T-helper 17 cell (primary cell): ENCODE data around the gene TRIM69. TPM values are rescaled to one million over a fixed set of nuclear protein-coding genes. Genes with fewer than 3 reads are reported as not detected.
A peak's percentile ranks its signal among the peaks of the same experiment; 100 is the strongest.
"Not testable (repeated sequence)": the region's sequence is repeated elsewhere in the genome, so short reads cannot be mapped to it uniquely, and the experiment has no call there.

Experiments used
- ATAC-seq: fragments of 150-1000 bp; cut with Tn5 transposase; 2 replicates; pipeline ENCODE4 v1.10.0; 2021; ENCODE audit warnings: mild to moderate bottlenecking, moderate library complexity
- DNase-seq, 3 donors: peaks; one replicate each; pipeline versions ENCODE4 v3.0.0 to v3.0.0-alpha.2; 2020 to 2021
- H3K9me3 ChIP-seq: one replicate; pipeline ENCODE4 v1.7.0; 2013; ENCODE audit warnings: low read length, mild to moderate bottlenecking; ENCODE audit not compliant: control insufficient read depth, poor library complexity, severe bottlenecking
- H3K27ac Mint-ChIP-seq: one replicate; pipeline ENCODE4 v1.8.0; 2022; ENCODE audit warnings: mild to moderate bottlenecking, moderate library complexity, mixed read lengths
- H3K27me3 Mint-ChIP-seq: one replicate; pipeline ENCODE4 v1.8.0; 2022; ENCODE audit warnings: mixed read lengths
- H3K36me3 Mint-ChIP-seq: one replicate; pipeline ENCODE4 v1.8.0; 2022; ENCODE audit warnings: low read depth, mixed read lengths
- H3K4me1 Mint-ChIP-seq: one replicate; pipeline ENCODE4 v1.8.0; 2022; ENCODE audit warnings: mild to moderate bottlenecking, mixed read lengths
- H3K4me3 Mint-ChIP-seq: one replicate; pipeline ENCODE4 v1.8.0; 2022; ENCODE audit warnings: mild to moderate bottlenecking, moderate library complexity, mixed read lengths
- total RNA-seq, 4 donors: library from RNA in 2 of 4; stranded (reverse) in 2 of 4; gene quantifications; one replicate each; pipeline ENCODE4 v1.2.3 and lab custom pipeline; 2022 to 2026

The TRIM69 gene, protein sequence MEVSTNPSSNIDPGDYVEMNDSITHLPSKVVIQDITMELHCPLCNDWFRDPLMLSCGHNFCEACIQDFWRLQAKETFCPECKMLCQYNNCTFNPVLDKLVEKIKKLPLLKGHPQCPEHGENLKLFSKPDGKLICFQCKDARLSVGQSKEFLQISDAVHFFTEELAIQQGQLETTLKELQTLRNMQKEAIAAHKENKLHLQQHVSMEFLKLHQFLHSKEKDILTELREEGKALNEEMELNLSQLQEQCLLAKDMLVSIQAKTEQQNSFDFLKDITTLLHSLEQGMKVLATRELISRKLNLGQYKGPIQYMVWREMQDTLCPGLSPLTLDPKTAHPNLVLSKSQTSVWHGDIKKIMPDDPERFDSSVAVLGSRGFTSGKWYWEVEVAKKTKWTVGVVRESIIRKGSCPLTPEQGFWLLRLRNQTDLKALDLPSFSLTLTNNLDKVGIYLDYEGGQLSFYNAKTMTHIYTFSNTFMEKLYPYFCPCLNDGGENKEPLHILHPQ
- 10 to 100 TPM; 22.2 to 31.7 TPM for total RNA-seq
- 55.2 to 79.4 reads per million in 2 donors for total RNA-seq (lab: John Stamatoyannopoulos, UW)

DNA sequence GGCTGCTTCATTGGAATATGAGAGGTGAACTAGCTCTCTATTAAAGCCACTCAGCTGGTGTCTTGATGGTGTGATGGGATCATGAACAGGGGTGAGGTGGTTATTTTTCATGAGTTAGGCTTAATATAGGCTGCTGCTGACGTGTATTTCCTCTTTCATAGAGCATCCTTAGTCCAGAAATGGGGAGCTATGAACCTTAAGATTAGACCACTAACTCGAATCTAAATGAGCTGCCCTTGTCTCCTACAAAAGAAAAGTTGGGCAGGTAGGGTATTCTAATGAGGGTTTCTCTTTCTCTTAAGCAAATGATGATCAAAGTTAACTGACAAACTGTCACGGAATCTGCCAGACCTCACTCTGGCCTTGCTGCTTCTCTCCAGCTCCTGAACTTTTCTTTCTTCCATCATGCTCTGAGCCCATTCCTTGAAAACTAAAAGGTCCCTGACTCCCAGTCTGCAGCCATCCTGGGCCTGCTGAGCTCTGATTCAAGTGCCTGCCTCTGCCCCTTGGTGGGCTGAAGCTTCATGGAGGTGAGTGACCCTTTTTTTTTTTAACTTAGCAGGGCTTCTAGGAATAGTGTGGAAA is at the start of gene TRIM69:
TSS of gene TRIM69 (plus strand) at position 348 of the 585 bp plus-strand sequence. CDS start at position 525, 177 bp downstream.
- Mint-ChIP-seq H3K4me3 (peak within 1 kb of the TSS; percentile 92), H3K27ac (peak within 1 kb of the TSS; percentile 97), H3K27me3 (no peaks in the 10 kb centered on the region), H3K36me3 (no peaks in the 10 kb centered on the region), H3K4me1 (peaks cover 37% of the 10 kb centered on the region)
- DNase-seq = no peak
- no peaks in the 10 kb centered on the region for H3K9me3 ChIP-seq
- peak; percentile 55 for ATAC-seq

DNA sequence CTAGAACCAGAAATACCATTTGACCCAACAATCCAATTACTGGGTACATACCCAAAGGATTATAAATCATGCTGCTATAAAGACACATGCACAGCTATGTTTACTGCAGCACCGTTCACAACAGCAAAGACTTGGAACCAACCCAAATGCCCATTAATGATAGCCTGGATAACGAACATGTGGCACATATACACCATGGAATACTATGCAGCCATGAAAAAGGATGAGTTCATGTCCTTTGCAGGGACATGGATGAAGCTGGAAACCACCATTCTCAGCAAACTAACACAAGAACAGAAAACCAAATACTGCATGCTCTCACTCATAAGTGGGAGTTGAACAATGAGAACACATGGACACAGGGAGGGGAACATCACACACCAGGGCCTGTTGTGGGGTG is 47.0 kb upstream of the TRIM69 start:
- H3K4me1 Mint-ChIP-seq, ATAC-seq, H3K27ac Mint-ChIP-seq, H3K27me3 Mint-ChIP-seq, H3K36me3 Mint-ChIP-seq, DNase-seq, H3K4me3 Mint-ChIP-seq, H3K9me3 ChIP-seq: not testable (repeated sequence)

DNA sequence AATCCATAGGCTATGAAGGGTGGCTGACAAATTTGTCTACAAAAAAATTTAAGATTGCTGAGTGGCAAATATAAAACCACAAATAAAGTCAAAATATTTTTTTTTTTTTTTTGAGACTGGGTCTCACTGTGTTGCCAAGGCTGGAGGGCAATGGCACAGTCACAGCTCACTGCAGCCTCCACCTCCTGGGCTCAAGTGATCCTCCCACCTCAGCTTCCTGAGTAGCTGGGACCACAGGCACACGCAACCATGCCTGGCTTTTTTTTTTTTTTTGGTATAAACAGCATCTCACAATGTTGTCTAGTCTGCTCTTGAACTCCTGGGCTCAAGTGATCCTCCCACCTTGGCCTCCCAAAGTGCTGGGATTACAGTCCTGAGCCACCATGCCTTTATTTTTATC is 46.1 kb upstream of the TRIM69 start:
- H3K9me3 ChIP-seq, H3K4me3 Mint-ChIP-seq, H3K27me3 Mint-ChIP-seq, H3K36me3 Mint-ChIP-seq, DNase-seq, H3K27ac Mint-ChIP-seq, H3K4me1 Mint-ChIP-seq: not testable (repeated sequence)
- peak; percentile 66 for ATAC-seq

DNA sequence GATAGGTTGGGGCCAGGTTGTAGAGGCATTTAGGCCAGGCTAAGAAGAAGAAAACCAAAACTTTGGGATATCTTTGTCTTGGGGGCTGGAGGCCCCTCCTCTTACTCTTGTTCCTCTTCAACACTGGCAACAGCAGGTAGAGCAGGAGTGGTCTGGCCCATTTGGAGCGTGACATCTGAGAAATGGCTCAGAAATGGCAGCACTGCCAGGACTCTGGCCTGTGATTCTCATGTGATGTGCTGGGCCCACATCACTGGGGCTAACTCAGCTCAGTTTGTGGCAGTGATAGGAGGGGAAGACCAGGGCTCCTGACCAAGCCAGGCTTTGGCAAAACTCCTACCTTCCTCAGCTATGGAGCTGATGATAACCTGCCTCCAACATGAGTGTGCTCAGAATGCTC is 43.7 kb upstream of the TRIM69 start:
- Mint-ChIP-seq H3K4me3 (no peak overlapping the region), H3K4me1 (peaks cover 11% of the 10 kb centered on the region), H3K27ac (no peak overlapping the region), H3K36me3 (no peaks in the 10 kb centered on the region), H3K27me3 (no peaks in the 10 kb centered on the region)
- H3K9me3 ChIP-seq = no peaks in the 10 kb centered on the region
- ATAC-seq (no peak), DNase-seq (no peak)

DNA sequence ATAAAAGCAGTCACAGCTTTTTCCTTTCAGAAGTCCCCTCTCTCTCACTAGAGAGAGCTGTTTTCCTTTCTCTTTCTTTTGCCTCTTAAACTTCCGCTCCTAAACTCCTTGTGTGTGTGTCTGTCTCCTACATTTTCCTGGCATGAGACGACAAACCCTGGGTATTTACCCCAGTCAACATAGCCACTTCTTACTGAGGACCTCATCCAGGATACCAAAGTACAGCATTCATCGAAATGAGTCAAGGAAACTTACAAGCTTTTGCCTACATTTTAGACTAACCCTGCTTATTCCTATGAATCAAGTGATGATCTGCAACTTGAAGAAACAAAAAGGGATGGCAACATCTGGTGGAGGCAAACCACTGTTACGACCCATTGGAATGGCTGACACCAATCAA is 41.9 kb upstream of the TRIM69 start:
- Mint-ChIP-seq H3K36me3 (no peaks in the 10 kb centered on the region), H3K4me1 (peaks cover 11% of the 10 kb centered on the region), H3K27ac (peak overlapping the region; percentile 86), H3K4me3 (no peak overlapping the region), H3K27me3 (no peaks in the 10 kb centered on the region)
- DNase-seq (no peak), ATAC-seq (no peak)
- H3K9me3 ChIP-seq = no peaks in the 10 kb centered on the region

DNA sequence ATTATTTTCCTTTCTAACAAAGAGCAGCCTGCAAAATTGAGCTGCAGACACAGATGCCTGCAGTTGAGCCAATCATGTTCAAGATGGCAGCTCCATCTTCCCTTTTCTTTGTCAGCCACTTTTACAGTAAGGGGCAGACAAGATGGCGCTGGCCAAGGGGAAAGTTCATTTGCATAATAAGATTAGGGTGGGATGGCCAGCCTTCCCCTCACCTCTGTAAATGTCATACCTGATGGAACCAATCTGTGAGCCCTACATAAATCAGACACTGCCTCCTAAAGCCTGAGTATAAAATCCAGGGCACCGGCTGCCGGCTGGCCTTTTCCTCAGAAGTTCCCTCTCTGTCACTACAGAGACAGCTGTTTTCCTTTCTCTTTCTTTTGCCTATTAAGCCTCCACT is 41.0 kb upstream of the TRIM69 start:
- H3K4me1 Mint-ChIP-seq = peaks cover 11% of the 10 kb centered on the region
- H3K27me3 Mint-ChIP-seq = no peaks in the 10 kb centered on the region
- H3K27ac Mint-ChIP-seq = peak overlapping the region; percentile 86
- DNase-seq = no peak
- H3K9me3 ChIP-seq = no peaks in the 10 kb centered on the region
- H3K36me3 Mint-ChIP-seq = no peaks in the 10 kb centered on the region
- no peak for ATAC-seq
- H3K4me3 Mint-ChIP-seq = no peak overlapping the region

DNA sequence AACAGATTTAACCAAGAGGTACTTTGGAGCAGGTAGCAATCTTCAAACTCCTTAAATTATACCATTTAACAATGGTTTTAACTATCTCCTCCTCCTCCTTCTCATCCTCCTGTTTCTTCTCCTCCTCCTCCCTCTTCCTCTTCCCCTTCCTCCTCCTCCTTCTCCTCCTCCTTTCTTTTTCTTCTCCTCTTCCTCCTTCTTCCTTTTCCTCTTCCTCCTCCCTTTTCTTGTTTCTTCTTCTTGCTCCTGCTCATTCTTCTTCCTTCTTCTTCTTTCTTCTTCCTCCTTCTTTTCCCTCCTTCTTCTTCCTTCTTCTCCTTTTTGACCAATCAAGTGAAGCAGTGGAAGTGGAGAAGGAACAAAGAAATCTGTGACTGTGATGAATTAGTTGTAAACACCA is 39.3 kb upstream of the TRIM69 start:
- DNase-seq = no peak
- Mint-ChIP-seq H3K27me3 (no peaks in the 10 kb centered on the region), H3K4me1 (peaks cover 15% of the 10 kb centered on the region), H3K27ac (peak overlapping the region; percentile 0), H3K4me3 (no peak overlapping the region), H3K36me3 (peaks cover 5% of the 10 kb centered on the region)
- H3K9me3 ChIP-seq = no peaks in the 10 kb centered on the region
- ATAC-seq = no peak

DNA sequence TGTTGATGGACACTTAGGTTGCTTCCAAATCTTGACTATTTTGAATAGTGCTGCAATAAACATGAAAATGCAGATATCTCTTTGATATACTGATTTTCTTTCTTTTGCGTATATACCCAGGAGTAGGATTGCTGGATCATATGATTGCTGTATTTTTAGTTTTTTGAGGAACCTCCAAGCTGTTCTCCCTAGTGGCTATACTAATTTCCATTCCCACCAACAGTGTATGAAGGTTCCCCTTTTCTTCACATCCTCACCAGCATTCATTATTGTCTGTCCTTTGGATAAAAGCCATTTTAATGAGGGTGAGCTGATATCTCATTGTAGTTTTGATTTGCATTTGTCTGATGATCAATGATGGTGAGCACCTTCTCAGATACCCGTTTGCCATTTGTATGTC is 37.7 kb upstream of the TRIM69 start:
- Mint-ChIP-seq H3K27me3 (no peaks in the 10 kb centered on the region), H3K4me3 (no peak overlapping the region), H3K4me1 (peaks cover 15% of the 10 kb centered on the region), H3K36me3 (peaks cover 5% of the 10 kb centered on the region), H3K27ac (no peak overlapping the region)
- ATAC-seq = no peak
- DNase-seq = no peak
- H3K9me3 ChIP-seq = no peaks in the 10 kb centered on the region

DNA sequence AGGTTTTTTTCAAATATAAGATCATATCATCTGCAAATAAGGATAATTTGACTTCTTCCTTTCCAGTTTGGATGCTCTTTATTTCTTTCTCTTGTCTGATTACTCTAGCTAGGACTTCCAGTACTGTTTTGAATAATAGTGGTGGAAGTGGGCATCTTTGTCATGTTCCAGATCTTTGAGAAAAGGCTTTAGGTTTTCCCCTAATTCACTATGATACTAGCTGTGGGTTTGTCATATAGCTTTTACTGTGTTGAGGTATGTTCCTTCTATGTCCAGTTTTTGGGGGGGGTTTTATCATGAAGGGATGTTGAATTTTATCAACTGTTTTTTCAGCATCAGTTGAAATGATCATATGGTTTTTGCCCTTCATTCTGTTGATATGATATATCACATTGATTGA is 35.7 kb upstream of the TRIM69 start:
- not testable (repeated sequence) for DNase-seq, H3K9me3 ChIP-seq, H3K36me3 Mint-ChIP-seq, H3K27me3 Mint-ChIP-seq, H3K27ac Mint-ChIP-seq, ATAC-seq, H3K4me3 Mint-ChIP-seq
- peaks cover 12% of the 10 kb centered on the region for H3K4me1 Mint-ChIP-seq

DNA sequence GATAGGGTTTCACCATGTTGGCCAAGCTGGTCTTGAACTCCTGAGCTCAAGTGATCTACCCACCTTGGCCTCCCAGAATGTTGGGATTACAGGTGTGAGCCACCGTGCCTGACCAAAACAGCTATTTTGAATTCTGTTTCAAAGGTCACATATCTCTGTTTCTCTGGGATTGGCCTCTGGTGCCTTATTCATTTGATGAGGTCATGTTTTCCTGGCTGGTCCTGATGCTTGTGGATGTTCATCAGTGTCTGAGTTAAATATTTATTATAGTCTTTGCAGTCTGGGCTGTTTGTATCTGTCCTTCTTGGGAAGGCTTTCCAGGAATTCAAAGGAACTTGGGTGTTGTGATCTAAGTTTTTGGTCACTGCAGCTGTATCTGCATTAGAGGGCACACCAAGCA is 30.3 kb upstream of the TRIM69 start:
- H3K9me3 ChIP-seq = no peaks in the 10 kb centered on the region
- Mint-ChIP-seq H3K27me3 (no peaks in the 10 kb centered on the region), H3K36me3 (peaks cover 3% of the 10 kb centered on the region), H3K4me1 (peaks cover 12% of the 10 kb centered on the region), H3K4me3 (no peak overlapping the region), H3K27ac (peak overlapping the region; percentile 45)
- DNase-seq (no peak), ATAC-seq (no peak)

DNA sequence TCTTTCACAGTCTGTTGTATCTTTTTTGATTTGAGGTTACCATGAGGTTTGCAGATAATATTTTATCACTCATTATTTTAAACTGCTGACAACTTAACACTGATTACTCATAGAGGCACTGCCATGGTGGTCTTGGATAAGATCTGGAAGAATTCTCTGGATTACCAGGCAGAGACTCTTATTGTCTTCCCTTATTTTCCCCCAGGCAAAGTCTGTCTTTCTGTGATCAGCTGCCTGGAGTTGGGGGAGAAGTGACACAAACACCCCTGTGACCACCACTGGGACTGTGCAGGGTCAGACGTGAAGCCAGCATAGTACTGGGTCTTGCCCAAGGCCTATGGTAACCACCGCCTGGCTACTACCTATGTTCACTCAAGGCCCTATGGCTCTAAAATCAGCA is 29.9 kb upstream of the TRIM69 start:
- H3K4me3 Mint-ChIP-seq = no peak overlapping the region
- no peak for ATAC-seq

DNA sequence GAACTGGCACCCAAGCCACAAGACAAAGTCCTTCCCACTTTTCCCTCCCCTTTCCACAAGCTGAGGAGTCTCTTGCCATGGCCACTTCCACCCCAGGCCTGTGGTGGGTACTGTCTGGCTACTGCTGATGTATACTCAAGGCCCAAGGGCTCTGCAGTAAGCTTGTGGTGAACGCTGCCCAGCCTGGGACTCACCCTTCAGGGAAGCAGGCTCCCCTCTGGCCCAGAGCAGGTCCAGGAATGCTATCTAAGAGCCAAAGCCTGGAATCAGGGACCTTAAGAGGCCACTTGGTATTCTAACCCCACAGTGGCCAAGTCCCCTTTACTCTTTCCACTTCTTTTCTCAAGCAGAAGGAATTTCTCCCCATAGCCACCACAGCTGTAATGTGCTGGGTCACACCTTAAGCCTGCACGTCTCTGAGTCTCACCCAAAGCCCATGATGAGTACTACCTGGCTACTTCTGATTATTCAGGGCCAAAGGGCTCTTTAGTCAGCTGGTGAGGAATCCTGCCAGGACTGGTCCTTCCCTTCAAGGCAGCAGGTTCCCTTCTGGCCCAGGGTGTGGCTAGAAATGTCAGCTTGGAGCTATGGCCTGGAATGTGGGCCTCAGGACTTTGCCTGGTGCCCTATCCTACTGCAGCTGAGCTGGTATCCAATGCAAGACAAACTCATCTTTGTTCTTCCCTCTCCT is 29.2 kb upstream of the TRIM69 start:
- ATAC-seq (no peak), DNase-seq (no peak)
- no peaks in the 10 kb centered on the region for H3K9me3 ChIP-seq
- no peaks in the 10 kb centered on the region for H3K27me3 Mint-ChIP-seq
- peak overlapping the region; percentile 45 for H3K27ac Mint-ChIP-seq
- peaks cover 20% of the 10 kb centered on the region for H3K4me1 Mint-ChIP-seq
- peaks cover 9% of the 10 kb centered on the region for H3K36me3 Mint-ChIP-seq
- no peak overlapping the region for H3K4me3 Mint-ChIP-seq

More for the DNA sequence above, 29.9 kb upstream of the TRIM69 start:
- DNase-seq = no peak
- no peaks in the 10 kb centered on the region for H3K9me3 ChIP-seq
- H3K36me3 Mint-ChIP-seq = peaks cover 7% of the 10 kb centered on the region
- peaks cover 16% of the 10 kb centered on the region for H3K4me1 Mint-ChIP-seq
- no peaks in the 10 kb centered on the region for H3K27me3 Mint-ChIP-seq
- peak overlapping the region; percentile 45 for H3K27ac Mint-ChIP-seq
